HG03558 (cell line): Measurements from ENCODE around the gene RPRD2.

Experiments used
- ATAC-seq: cut with Tn5 transposase; IDR thresholded peaks from one replicate; pipeline ENCODE4 v1.9.1; 2021; ENCODE audit warnings: moderate number of reproducible peaks; ENCODE audit not compliant: unreplicated experiment; ENCODE audit errors: extremely low read depth

RPRD2 gene

GRCh38 chr1:150464422-150464826 lies 100.5 kb downstream of the RPRD2 start:
- ATAC-seq, result no peak

GRCh38 chr1:150466964-150467363 lies 103.0 kb downstream of the RPRD2 start:
- no peak for ATAC-seq

DNA sequence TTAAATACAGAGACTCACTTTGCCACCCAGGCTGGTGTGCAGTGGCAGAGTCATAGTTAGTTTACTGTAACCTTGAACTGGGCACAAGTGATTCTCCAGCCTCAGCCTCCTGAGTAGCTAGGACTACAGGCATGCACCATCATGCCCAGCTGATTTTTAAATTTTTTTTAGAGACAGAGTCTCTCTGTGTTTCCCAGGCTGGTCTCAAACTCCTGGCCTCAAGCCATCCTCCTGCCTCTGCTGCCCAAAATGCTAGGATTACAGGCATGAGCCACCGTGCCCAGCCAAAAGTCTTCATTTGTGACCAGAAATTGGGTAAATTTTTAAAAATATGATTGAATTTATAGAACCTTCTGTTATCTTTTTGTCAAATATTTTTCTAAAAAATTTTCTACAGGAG lies 105.3 kb downstream of the RPRD2 start:
- ATAC-seq, result no peak

GRCh38 chr1:150472601-150473200 lies 108.8 kb downstream of the RPRD2 start:
- no peak for ATAC-seq

- ATAC-seq, result no peak
Measured at GRCh38 chr1:150473659-150474058, 109.7 kb downstream of the RPRD2 start.

- ATAC-seq, result no peak
Measured at GRCh38 chr1:150474869-150475268, 110.9 kb downstream of the RPRD2 start.

- no peak for ATAC-seq
Measured at GRCh38 chr1:150476754-150477153, 112.8 kb downstream of the RPRD2 start.

DNA sequence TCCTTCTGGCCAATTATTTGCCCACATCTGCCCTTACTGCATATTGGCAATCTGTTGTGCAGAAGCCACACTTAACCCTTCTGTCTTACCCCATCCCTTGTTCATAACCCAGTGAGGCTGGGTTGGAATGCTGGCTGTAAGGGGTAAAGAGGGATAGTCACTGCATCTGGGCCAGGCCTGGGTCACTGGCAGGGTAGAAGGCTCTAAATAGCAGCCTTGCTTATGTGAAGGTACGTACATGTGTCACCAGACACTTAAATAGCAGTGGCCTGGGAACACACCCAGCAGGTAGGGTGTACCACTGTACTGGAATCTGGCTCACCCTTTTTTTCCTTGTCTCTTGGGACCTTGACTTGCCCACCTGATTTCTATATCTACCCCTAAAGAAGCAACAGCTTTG lies 113.4 kb downstream of the RPRD2 start:
- no peak for ATAC-seq

- no peak for ATAC-seq
Measured at GRCh38 chr1:150477733-150478132, 113.8 kb downstream of the RPRD2 start.

- ATAC-seq, result no peak
Measured at GRCh38 chr1:150479370-150479769, 115.4 kb downstream of the RPRD2 start.

DNA sequence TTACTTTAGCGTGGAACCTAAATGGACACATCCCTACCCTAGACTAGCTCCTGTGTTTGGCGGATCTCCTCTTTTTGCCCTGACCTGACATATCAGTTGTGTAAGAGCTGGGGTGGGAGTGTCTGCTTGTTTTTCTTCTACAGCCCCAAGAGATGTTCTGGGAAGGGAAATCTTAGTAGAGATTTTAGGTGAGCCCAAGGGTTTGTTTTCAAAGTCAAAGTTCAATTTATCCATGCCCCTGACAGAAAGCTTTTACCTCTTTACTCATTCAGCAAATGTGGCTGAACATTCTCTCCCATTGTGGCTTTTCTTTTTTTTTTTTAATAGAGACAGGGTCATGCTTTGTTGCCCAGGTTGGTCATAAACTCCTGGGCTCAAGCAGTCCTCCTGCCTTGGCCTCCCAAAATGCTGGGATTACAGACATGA lies 116.0 kb downstream of the RPRD2 start:
- no peak for ATAC-seq

DNA sequence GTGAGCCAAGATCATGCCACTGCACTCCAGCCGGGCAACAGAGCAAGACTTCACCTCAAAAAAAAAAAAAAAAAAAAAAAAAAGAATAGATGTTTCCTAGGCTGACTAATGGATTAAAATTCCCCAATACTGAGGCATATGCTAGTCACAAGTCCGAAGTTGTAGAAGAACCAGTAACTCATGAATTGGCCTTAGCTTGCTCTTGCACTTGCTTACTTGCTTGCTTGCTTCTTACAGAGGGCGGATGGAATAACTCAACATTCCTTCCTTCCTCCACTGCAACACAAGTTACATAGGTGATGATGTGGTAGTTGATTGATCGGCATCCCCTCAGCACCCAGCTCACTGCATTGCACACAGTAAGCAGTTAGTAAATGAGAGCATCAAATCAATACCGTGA lies 120.5 kb downstream of the RPRD2 start:
- ATAC-seq, result no peak

GRCh38 chr1:150484861-150485260 lies 120.9 kb downstream of the RPRD2 start:
- ATAC-seq, result no peak

GRCh38 chr1:150486966-150487762 lies 123.2 kb downstream of the RPRD2 start, which contains the start of gene TARS2:
Gene TARS2, plus strand, starts transcription at chr1:150487419. Its CDS starts 32 bp downstream, at chr1:150487451.
- ATAC-seq, result peak; percentile 98

- ATAC-seq, result no peak
Measured at GRCh38 chr1:150487763-150488115, 123.8 kb downstream of the RPRD2 start.

- ATAC-seq, result no peak
Measured at GRCh38 chr1:150493175-150493574, 129.2 kb downstream of the RPRD2 start.

GRCh38 chr1:150498342-150498741 lies 134.4 kb downstream of the RPRD2 start:
- ATAC-seq, result no peak

DNA sequence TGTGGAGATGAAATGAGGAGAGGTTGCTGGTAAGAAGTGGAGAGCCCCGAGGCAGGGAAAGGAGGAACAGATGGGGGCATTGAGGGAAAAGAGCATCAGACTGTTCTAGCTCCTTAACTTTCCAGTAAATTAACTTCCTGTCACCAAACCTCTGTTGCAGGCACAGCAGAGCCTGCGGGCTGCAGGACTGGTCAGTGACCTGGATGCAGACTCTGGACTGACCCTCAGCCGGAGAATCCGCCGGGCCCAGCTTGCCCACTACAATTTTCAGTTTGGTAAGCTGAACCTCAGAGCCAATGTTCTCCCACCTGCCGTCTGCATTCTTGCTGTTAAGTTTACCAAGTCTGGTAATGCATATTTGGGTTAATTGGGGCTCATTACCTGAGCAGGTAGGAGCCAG lies 141.5 kb downstream of the RPRD2 start:
- no peak for ATAC-seq

- ATAC-seq, result no peak
Measured at GRCh38 chr1:150507912-150508864, 144.2 kb downstream of the RPRD2 start, which contains the start of gene ECM1. Gene ECM1, plus strand, starts transcription at chr1:150508109. Its CDS starts 101 bp downstream, at chr1:150508210.

GRCh38 chr1:150508982-150509381 lies 145.0 kb downstream of the RPRD2 start:
- no peak for ATAC-seq

GRCh38 chr1:150511551-150511950 lies 147.6 kb downstream of the RPRD2 start:
- ATAC-seq, result no peak
